ENCODE data around the gene CD163L1. TPM values are rescaled to one million over a fixed set of nuclear protein-coding genes. Genes with fewer than 3 reads are reported as not detected.
A peak's percentile ranks its signal among the peaks of the same experiment; 100 is the strongest.

CD163L1 gene
- 0.72 and 0.99 TPM in 2 replicates for total RNA-seq (2011; cell fraction: chromatin; rRNA removed; ENCODE audit: low replicate concordance)
- not detected in 2 replicates for total RNA-seq (2011; cell fraction: nucleolus; rRNA removed)
- 0.51 TPM in 1 of 2 replicates, not detected in the other for total RNA-seq (2011; cell fraction: nucleoplasm; rRNA removed)
- total RNA-seq (2014; rRNA removed) (0.53 and 2.0 TPM in 2 replicates), total RNA-seq (2014; rRNA removed; fragmentation: Illumina TruSeq; extraction: Trizol) (2.1 and 3.2 TPM in 2 replicates), total RNA-seq (2015; rRNA removed; fragmentation: Illumina TruSeq; extraction: Trizol) (1.5 and 2.6 TPM in 2 replicates), total RNA-seq (2021) (1.2 and 1.3 TPM in 2 replicates), polyA plus RNA-seq (2011; rRNA removed) (0.39 and 0.72 TPM in 2 replicates), polyA plus RNA-seq (2014; fragmentation: Illumina TruSeq; extraction: Trizol) (1.1 and 1.5 TPM in 2 replicates), polyA plus RNA-seq (2014; fragmentation: Nextera tagmentation; extraction: Ambion mirVana) (1 to 10 TPM; 5.1 to 9.2 TPM), polyA plus RNA-seq (2014; rRNA removed) (0.54 and 2.5 TPM in 2 replicates), polyA minus RNA-seq (2011; rRNA and poly(A)+ RNA removed) (1.5 and 3.8 TPM in 2 replicates), Bru-seq, nascent RNA (percentile 32 among the genes with signal in this experiment), BruChase-seq, experiment 1, labeled RNA remaining after a 2-hour chase (percentile 31 among the genes with signal in this experiment), BruChase-seq, experiment 2, labeled RNA remaining after a 6-hour chase (percentile 30 among the genes with signal in this experiment)
- polyA plus RNA-seq (2011; cell fraction: cytosol; rRNA removed), result 0.30 and 0.31 TPM in 2 replicates
- 0.16 and 2.0 TPM in 2 replicates for polyA plus RNA-seq (2011; cell fraction: nucleus; rRNA removed)
- 1.2 and 4.5 TPM in 2 replicates for polyA plus RNA-seq (2012)
- not detected in 2 replicates for polyA minus RNA-seq (2011; cell fraction: cytosol; rRNA and poly(A)+ RNA removed)
- 2.1 TPM in 1 of 2 replicates, not detected in the other for polyA minus RNA-seq (2011; cell fraction: nucleus; rRNA and poly(A)+ RNA removed)
- long read RNA-seq, experiment 1, partial matches to known transcripts, result 0 of 6 reads
- long read RNA-seq, experiment 1, other reads (novel, unspliced or antisense), result 6 of 6 reads
- long read RNA-seq, experiment 2, result 0 reads
- long read RNA-seq, experiment 3, partial matches to known transcripts, result 1 of 1 reads
- long read RNA-seq, experiment 3, other reads (novel, unspliced or antisense), result 0 of 1 reads

GRCh38 chr12:7444076-7444475 lies at the start of gene CD163L1:
Gene CD163L1 (minus strand): TSS chr12:7444153. CDS start chr12:7444127, 26 bp downstream.
- Histone ChIP-seq H4K20me1 (replicated peaks; ENCODE audit: control insufficient read depth, insufficient read depth, low read length) (no peaks in the 10 kb centered on the region), H3K27me3 (ENCODE audit: control insufficient read depth in 2 of 2, insufficient read depth in 2 of 2, low read length in 2 of 2) (no peaks in the 10 kb centered on the region), H2AFZ (ENCODE audit: low read depth, low read length) (no peak within 1 kb of the TSS), H3K4me3 (no peak within 1 kb of the TSS), H3K4me2 (ENCODE audit: insufficient read depth, low read length) (no peak within 1 kb of the TSS), H3K4me1 (replicated peaks in 1 of 2; ENCODE audit: control insufficient read depth in 2 of 2, insufficient read depth in 2 of 2, low read length in 2 of 2) (peaks cover 0 to 4% of the 10 kb centered on the region in 2 experiments; a peak in 1 of 5 replicates), H3K36me3 (ENCODE audit: control insufficient read depth, insufficient read depth, low read length) (no peaks in the 10 kb centered on the region), H3K79me2 (ENCODE audit: control insufficient read depth, insufficient read depth, low read length) (no peaks in the 10 kb centered on the region), H3K9me3 (replicated peaks; ENCODE audit: control insufficient read depth, insufficient read depth, low read depth, low read length) (no peaks in the 10 kb centered on the region), H3K9ac (ENCODE audit: insufficient read depth in 1 of 2, low read depth in 2 of 2, low read length in 2 of 2) (no peak within 1 kb of the TSS), H3K9me1 (ENCODE audit: control insufficient read depth, insufficient read depth, low read length) (no peaks in the 10 kb centered on the region), H3K27ac (ENCODE audit: extremely low read depth, low read depth, low read length) (no peak within 1 kb of the TSS)
- CTCF ChIA-PET (ENCODE audit: low intra/inter-chr PET ratio), result no interaction called here
- POLR2A ChIA-PET, result no interaction called here
- no peak for TF ChIP-seq LEF1 (IDR thresholded peaks at IDR 0.05)
- no peak for TF ChIP-seq POLR2AphosphoS2 (IDR thresholded peaks at IDR 0.05; ENCODE audit: low read length)
- TF ChIP-seq ZZZ3 (IDR thresholded peaks at IDR 0.05), result no peak
- WGBS (ENCODE audit: insufficient coverage, low coverage, missing lambda C conversion rate), result 0% methylated on average over 2 of the region's 2 CpGs
- in situ Hi-C loops (cut with MboI), result no loop called here
- ATAC-seq, result no peak
- no peak for FAIRE-seq
- no peak for DNase-seq (ENCODE audit: extremely low read depth in 1 of 4, low spot score in 3 of 4)
- no TSS peak for BruUV-seq (replicated peaks)
- intact Hi-C loops (cut with micrococcal nuclease), result no loop called here

Data from K562 (cell line).